Neural progenitor cell (in vitro differentiated cells): ENCODE measurements around the gene ABCA5.

Source experiments
- EZH2 ChIP-seq: fragments of 200-600 bp; sonication (generic); IDR thresholded peaks from 2 replicates; pipeline ENCODE4 v1.6.1; 2017; ENCODE audit warnings: antibody characterized with exemption, mild to moderate bottlenecking, moderate library complexity
- TF ChIP-seq, protein P1 (sequence below): fragments of 200-600 bp; sonication (generic); IDR thresholded peaks from 2 replicates; pipeline ENCODE4 v1.5.1; 2017; ENCODE audit warnings: antibody characterized with exemption, mild to moderate bottlenecking

DNA sequence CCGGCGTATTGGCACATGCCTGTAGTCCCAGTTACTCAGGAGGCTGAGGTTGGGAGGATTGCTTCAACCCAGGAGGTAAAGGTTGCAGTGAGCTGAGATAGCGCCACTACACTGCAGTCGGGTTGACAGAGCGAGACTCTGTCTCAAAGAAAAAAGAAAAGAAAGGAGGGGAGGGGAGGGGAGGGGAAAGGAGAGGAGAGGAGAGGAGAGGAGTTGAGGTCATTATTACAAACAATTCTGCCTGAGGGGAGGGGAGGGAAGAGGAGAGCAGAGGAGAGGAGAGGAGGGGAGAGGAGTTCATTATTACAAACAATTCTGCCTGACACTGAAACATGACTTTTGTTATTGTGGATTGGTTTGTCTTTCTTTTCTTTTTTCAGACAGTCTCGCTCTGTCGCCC, 19.8 kb upstream of the ABCA5 start:
- TF ChIP-seq, protein P1, sequence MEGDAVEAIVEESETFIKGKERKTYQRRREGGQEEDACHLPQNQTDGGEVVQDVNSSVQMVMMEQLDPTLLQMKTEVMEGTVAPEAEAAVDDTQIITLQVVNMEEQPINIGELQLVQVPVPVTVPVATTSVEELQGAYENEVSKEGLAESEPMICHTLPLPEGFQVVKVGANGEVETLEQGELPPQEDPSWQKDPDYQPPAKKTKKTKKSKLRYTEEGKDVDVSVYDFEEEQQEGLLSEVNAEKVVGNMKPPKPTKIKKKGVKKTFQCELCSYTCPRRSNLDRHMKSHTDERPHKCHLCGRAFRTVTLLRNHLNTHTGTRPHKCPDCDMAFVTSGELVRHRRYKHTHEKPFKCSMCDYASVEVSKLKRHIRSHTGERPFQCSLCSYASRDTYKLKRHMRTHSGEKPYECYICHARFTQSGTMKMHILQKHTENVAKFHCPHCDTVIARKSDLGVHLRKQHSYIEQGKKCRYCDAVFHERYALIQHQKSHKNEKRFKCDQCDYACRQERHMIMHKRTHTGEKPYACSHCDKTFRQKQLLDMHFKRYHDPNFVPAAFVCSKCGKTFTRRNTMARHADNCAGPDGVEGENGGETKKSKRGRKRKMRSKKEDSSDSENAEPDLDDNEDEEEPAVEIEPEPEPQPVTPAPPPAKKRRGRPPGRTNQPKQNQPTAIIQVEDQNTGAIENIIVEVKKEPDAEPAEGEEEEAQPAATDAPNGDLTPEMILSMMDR = no peak
- no peak for TF ChIP-seq EZH2
